OCI-LY3 (cell line): Measurements from ENCODE around the gene ACO1.

Source experiments
- H2AFZ ChIP-seq: fragments of 200-600, 300-600 bp; shearing (Covaris generic); 2 replicates; pipeline ENCODE4 v1.6.0; 2014; ENCODE audit warnings: antibody characterized with exemption, low read depth, low read length
- H3K27ac ChIP-seq: fragments of 200-600, 300-600 bp; sonication (generic); 2 replicates; pipeline ENCODE4 v1.5.1; 2014; ENCODE audit warnings: mild to moderate bottlenecking, low read length, moderate library complexity, mixed read lengths
- H3K27me3 ChIP-seq: fragments of 200-600, 300-600 bp; sonication (generic); 2 replicates; pipeline ENCODE4 v1.6.1; 2014; ENCODE audit warnings: low read depth, low read length, mixed read lengths
- H3K36me3 ChIP-seq: fragments of 200-600, 300-600 bp; sonication (generic); replicated peaks from 2 replicates; pipeline ENCODE3; 2014; ENCODE audit warnings: low read depth, low read length, mixed read lengths
- H3K4me1 ChIP-seq: fragments of 300-600, 200-600 bp; sonication (generic); 2 replicates; pipeline ENCODE4 v1.6.1; 2014; ENCODE audit warnings: low read length, mixed read lengths
- H3K4me2 ChIP-seq: fragments of 200-600, 300-600 bp; sonication (generic); 2 replicates; pipeline ENCODE4 v1.6.1; 2014; ENCODE audit warnings: low read length, mixed read lengths
- H3K4me3 ChIP-seq: fragments of 300-600, 200-600 bp; sonication (generic); 2 replicates; pipeline ENCODE4 v1.5.1; 2014; ENCODE audit warnings: antibody characterized with exemption, mild to moderate bottlenecking, low read length, moderate library complexity
- H3K79me2 ChIP-seq: fragments of 300-600, 200-600 bp; shearing (Covaris generic); 2 replicates; pipeline ENCODE4 v1.6.1; 2014; ENCODE audit warnings: mild to moderate bottlenecking, low read length, mixed read lengths
- H3K9ac ChIP-seq: fragments of 300-600, 200-600 bp; shearing (Covaris generic); 2 replicates; pipeline ENCODE4 v1.6.0; 2014; ENCODE audit warnings: mild to moderate bottlenecking, low read length, moderate library complexity
- H3K9me3 ChIP-seq: fragments of 200-600, 300-600 bp; shearing (Covaris generic); 2 replicates; pipeline ENCODE4 v1.6.1; 2014; ENCODE audit warnings: low read length, mixed read lengths; ENCODE audit not compliant: insufficient read depth
- H4K20me1 ChIP-seq: fragments of 200-600, 300-600 bp; sonication (generic); 2 replicates; pipeline ENCODE4 v1.6.1; 2016; ENCODE audit warnings: low read length, mixed read lengths; ENCODE audit not compliant: insufficient read depth
- CTCF ChIP-seq: fragments of 200-600, 300-600 bp; sonication (generic); IDR thresholded peaks from 2 replicates; pipeline ENCODE4 v1.5.1; 2014; ENCODE audit warnings: antibody characterized with exemption, low read length, low read depth
- EZH2phosphoT487 ChIP-seq: fragments of 200-600 bp; shearing (Covaris generic); IDR thresholded peaks from 2 replicates; pipeline ENCODE4 v1.6.1; 2018; ENCODE audit warnings: antibody characterized with exemption, mixed run types, low read depth

ACO1 gene

GRCh38 chr9:32384364-32385151 lies at the start of gene ACO1:
TSS of gene ACO1 (plus strand) at chr9:32384643. CDS start at chr9:32405507, 20,864 bp downstream.
- H2AFZ ChIP-seq, result peak within 1 kb of the TSS; percentile 80; the same call in 1 of the 2 replicates
- no peaks in the 10 kb centered on the region for H3K36me3 ChIP-seq
- peak within 1 kb of the TSS; percentile 89 for H3K4me2 ChIP-seq
- no peaks in the 10 kb centered on the region for H3K79me2 ChIP-seq
- H4K20me1 ChIP-seq, result no peaks in the 10 kb centered on the region
- peak within 1 kb of the TSS; percentile 68 for H3K9ac ChIP-seq
- TF ChIP-seq EZH2phosphoT487 (no peak), CTCF (no peak)
- H3K4me1 ChIP-seq, result peaks cover 14% of the 10 kb centered on the region
- no peaks in the 10 kb centered on the region for H3K9me3 ChIP-seq
- H3K4me3 ChIP-seq, result peak within 1 kb of the TSS; percentile 86
- H3K27ac ChIP-seq, result no peak within 1 kb of the TSS
- peaks cover 41% of the 10 kb centered on the region for H3K27me3 ChIP-seq

GRCh38 chr9:32334916-32335895 lies 49.2 kb upstream of the ACO1 start:
- no peaks in the 10 kb centered on the region for H3K9me3 ChIP-seq
- H2AFZ ChIP-seq, result no peak overlapping the region

GRCh38 chr9:32339424-32339823 lies 45.0 kb upstream of the ACO1 start:
- TF ChIP-seq EZH2phosphoT487, result no peak
- TF ChIP-seq CTCF, result no peak
- no peak overlapping the region for H2AFZ ChIP-seq

More at GRCh38 chr9:32334916-32335895, 49.2 kb upstream of the ACO1 start:
- Histone ChIP-seq H3K79me2 (no peaks in the 10 kb centered on the region), H3K4me3 (no peak overlapping the region), H3K4me1 (peaks cover 15% of the 10 kb centered on the region), H4K20me1 (no peaks in the 10 kb centered on the region), H3K9ac (no peak overlapping the region), H3K4me2 (no peak overlapping the region), H3K27ac (no peak overlapping the region), H3K36me3 (no peaks in the 10 kb centered on the region), H3K27me3 (no peaks in the 10 kb centered on the region)
- no peak for TF ChIP-seq EZH2phosphoT487
- no peak for TF ChIP-seq CTCF

GRCh38 chr9:32340361-32340760 lies 44.1 kb upstream of the ACO1 start:
- no peaks in the 10 kb centered on the region for H3K27me3 ChIP-seq
- H3K9ac ChIP-seq, result no peak overlapping the region
- H3K4me1 ChIP-seq, result peaks cover 15% of the 10 kb centered on the region
- no peaks in the 10 kb centered on the region for H3K79me2 ChIP-seq
- no peaks in the 10 kb centered on the region for H4K20me1 ChIP-seq
- H3K4me3 ChIP-seq, result no peak overlapping the region
- H3K27ac ChIP-seq, result no peak overlapping the region
- H3K9me3 ChIP-seq, result no peaks in the 10 kb centered on the region
- H3K4me2 ChIP-seq, result no peak overlapping the region
- H3K36me3 ChIP-seq, result no peaks in the 10 kb centered on the region
- no peak overlapping the region for H2AFZ ChIP-seq
- TF ChIP-seq EZH2phosphoT487 (no peak), CTCF (no peak)

More at GRCh38 chr9:32339424-32339823, 45.0 kb upstream of the ACO1 start:
- H3K4me1 ChIP-seq, result peaks cover 15% of the 10 kb centered on the region
- no peaks in the 10 kb centered on the region for H3K27me3 ChIP-seq
- no peak overlapping the region for H3K27ac ChIP-seq
- no peak overlapping the region for H3K9ac ChIP-seq
- H3K4me2 ChIP-seq, result peak overlapping the region; percentile 46
- no peak overlapping the region for H3K4me3 ChIP-seq
- H3K36me3 ChIP-seq, result no peaks in the 10 kb centered on the region
- H3K9me3 ChIP-seq, result no peaks in the 10 kb centered on the region
- H3K79me2 ChIP-seq, result no peaks in the 10 kb centered on the region
- no peaks in the 10 kb centered on the region for H4K20me1 ChIP-seq
